Right ventricle myocardium inferior (tissue), 1 donor: ENCODE data around the gene SULF2. TPM values are rescaled to one million over a fixed set of nuclear protein-coding genes. Genes with fewer than 3 reads are reported as not detected.

Source experiments
- ATAC-seq: fragments of 200-7000 bp; cut with Tn5 transposase; one replicate; pipeline ENCODE4 v1.9.1; 2020; ENCODE audit warnings: mild to moderate bottlenecking, moderate library complexity
- DNase-seq: peaks from one replicate; pipeline ENCODE4 v3.0.0; 2021; ENCODE audit errors: missing footprints
- intact Hi-C: fragments of 100-400 bp; cut with DNase I; formaldehyde crosslinking; loops from one replicate; pipeline ENCODE4 v1.11.0; 2022
- total RNA-seq: library from RNA; stranded (reverse); fragmentation: NEBNext Ultra II Directional; extraction: Animal tissue kit (Norgen Biotek cat#: 25700); gene quantifications from one replicate; pipeline ENCODE4 v1.2.1, GENCODE V29; 2021
- donor health status: DM: no; HTN: yes; CAD: no; lungs with severe emphysema.

The SULF2 gene
- total RNA-seq, 1 donor from 2014 or later, result 29.5 TPM

DNA sequence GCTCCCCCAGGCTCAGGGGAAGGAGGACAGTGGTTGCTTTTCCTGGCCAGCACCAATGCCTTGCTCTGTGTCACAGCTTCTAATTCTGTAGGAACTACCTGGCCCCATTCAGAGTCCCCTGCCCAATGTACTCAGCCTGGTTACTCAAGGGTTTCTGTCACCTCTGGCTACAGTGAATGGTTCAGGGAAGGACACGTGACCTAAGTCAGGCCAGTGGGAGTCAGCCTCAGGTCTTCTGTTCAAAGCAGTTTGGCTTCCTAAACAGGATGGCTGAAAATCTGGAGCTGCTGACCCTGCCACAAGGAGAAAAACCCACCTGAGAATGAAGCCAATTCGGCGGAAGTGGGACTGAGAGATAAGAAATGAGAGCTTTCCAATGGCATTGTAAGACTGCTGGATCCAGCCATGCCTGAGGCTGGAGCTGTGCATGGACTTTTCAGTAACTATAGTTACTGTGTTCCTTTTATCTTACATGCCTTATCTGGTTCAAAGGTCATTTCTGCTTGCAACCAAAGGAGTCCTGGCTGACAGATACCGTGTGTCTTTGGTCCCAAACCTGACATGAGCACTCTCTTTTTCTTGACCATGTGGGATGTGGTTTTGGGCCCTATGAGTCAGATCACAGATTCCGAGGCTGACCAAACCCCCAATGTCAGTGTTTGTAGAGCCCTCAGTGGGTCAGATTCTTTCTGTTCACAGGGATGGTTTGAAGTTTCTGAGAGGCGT, 104.3 kb downstream of the SULF2 start:
- ATAC-seq, result no peak
- no peak for DNase-seq
- intact Hi-C loops, result loop anchor here (5.0 kb wide), 1 partner anchor 106 kb away; the partner anchor contains the start of gene SULF2

GRCh38 chr20:47679462-47679861, 105.8 kb downstream of the SULF2 start:
- intact Hi-C loops, result no loop called here
- no peak for ATAC-seq
- DNase-seq, result peak; percentile 56

DNA sequence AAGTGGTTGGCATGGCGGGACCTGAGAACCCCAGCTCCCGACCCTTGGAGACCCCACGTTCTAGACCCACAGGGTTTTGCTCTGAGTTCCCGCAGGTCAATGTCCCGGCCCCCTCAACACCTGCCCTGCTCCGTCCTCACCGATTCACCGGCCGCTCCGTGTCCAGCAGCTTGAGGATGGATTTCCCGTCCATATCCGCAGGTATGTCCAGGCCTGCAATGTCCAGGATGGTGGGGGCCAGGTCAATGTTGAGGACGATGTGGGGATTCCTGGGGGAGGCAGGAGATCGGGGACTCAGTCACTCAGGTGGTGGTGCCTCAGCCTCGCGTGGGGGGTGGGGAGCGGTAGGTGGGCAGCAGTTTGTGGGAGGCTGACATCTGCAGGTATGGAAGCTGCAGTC, 106.7 kb downstream of the SULF2 start:
- ATAC-seq (no peak), DNase-seq (no peak)
- intact Hi-C loops, result loop anchor here (1.0 kb wide), 1 partner anchor 943 kb away; no protein-coding TSS in a partner anchor

DNA sequence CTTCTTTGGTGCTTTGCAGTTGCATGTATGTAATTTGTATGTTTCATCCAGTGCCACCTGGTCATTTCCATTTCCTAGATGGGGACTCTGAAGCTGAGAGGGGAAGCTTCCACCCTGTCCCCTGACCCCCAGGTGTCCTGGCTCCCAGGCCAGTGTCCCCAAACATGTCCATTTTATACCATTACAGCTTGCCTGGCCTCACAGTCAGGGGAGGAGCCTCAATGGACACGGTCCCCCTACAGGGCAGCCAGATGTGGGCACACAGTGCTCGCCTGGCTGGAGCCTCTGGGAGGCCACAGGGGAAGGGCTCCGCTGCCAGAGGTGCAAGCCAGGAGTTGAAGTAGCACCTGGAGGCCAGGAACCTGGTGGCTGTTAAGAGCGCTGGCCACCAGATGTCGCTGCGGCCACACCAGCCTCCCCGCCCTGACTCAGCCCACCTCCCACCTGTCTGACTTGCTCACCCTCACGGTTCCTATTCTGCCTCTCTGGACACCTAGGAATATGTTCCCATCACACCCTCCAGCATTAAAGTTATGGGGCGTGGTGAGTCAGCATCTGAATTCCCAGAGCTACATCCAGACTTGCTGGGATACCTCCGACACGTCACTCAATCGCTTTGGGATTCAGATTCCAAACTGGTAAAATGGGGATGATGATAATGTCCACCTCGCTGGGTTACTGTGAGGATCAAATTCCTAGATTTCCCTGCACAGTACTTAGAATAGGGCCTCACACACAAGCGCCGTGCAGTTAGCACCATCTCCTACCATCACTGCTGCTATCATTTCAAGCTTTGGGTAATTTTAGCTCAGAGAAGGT, 107.4 kb downstream of the SULF2 start:
- intact Hi-C loops, result loop anchor here (1.0 kb wide), 1 partner anchor 943 kb away; no protein-coding TSS in a partner anchor
- ATAC-seq (no peak), DNase-seq (no peak)

GRCh38 chr20:47676912-47677634, 108.2 kb downstream of the SULF2 start:
- DNase-seq (no peak), ATAC-seq (no peak)
- intact Hi-C loops, result no loop called here

GRCh38 chr20:47676219-47676721, 109.0 kb downstream of the SULF2 start:
- ATAC-seq, result no peak
- no peak for DNase-seq
- intact Hi-C loops, result no loop called here

- ATAC-seq, result no peak
- no peak for DNase-seq
- intact Hi-C loops, result no loop called here
Observed at GRCh38 chr20:47675190-47676142, 109.8 kb downstream of the SULF2 start.

- ATAC-seq, result no peak
- DNase-seq, result peak; percentile 31
- intact Hi-C loops, result no loop called here
Observed at GRCh38 chr20:47674686-47675085, 110.6 kb downstream of the SULF2 start.

DNA sequence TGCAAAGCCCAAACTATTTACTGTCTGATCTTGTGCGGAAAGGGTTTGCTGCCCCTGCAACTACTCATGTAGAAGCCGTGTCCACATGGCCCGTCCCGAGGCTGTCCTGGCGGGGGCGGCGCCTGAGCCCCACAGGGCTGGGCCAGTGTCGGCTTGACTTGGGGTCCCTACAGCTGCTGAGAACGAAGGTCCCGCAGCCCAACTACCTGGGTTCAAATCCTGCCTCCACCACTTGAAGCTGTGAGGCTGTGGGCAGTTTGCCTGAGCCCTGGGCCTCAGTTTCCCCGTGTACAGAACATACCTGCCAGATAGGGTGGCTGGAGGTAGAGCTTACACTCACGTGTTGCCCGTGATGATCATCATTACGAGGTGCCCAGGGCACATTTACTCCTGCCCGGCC, 111.1 kb downstream of the SULF2 start:
- DNase-seq (no peak), ATAC-seq (no peak)
- intact Hi-C loops, result no loop called here

GRCh38 chr20:47673671-47673955, 111.7 kb downstream of the SULF2 start:
- DNase-seq (no peak), ATAC-seq (no peak)
- intact Hi-C loops, result no loop called here

GRCh38 chr20:47672886-47673670, 112.2 kb downstream of the SULF2 start:
- intact Hi-C loops, result no loop called here
- DNase-seq (peak; percentile 35), ATAC-seq (no peak)

DNA sequence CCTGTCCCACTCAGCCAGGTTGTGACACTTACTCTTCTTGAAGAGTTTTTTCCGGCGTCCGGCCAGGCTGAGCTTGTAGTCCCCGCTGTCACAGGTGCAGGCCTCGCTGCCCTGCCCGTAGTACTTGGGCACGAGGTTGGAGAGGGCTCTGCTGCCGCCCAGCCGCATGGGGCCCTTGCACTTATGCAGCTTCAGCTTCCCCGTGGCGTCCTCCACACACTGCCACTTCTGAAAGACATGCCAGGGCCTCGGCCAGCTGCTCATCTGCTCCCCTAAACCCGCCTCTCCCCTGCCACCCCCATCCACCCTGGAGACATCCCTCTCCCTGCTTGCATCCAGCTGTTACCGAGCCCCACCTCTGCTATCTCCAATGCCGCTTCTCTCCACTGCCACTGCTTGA, 113.1 kb downstream of the SULF2 start:
- DNase-seq (no peak), ATAC-seq (no peak)
- intact Hi-C loops, result no loop called here

GRCh38 chr20:47670913-47671312, 114.4 kb downstream of the SULF2 start:
- intact Hi-C loops, result no loop called here
- ATAC-seq, result no peak
- DNase-seq, result no peak

GRCh38 chr20:47669927-47670890, 115.1 kb downstream of the SULF2 start:
- ATAC-seq (no peak), DNase-seq (no peak)
- intact Hi-C loops, result no loop called here

GRCh38 chr20:47669489-47669888, 115.8 kb downstream of the SULF2 start:
- no peak for ATAC-seq
- DNase-seq, result no peak
- intact Hi-C loops, result no loop called here

- DNase-seq (no peak), ATAC-seq (no peak)
- intact Hi-C loops, result no loop called here
Observed at GRCh38 chr20:47669152-47669425, 116.2 kb downstream of the SULF2 start.
